ENCODE results near the gene MANF.
"Not testable (repeated sequence)": the region's sequence is repeated elsewhere in the genome, so short reads cannot be mapped to it uniquely, and the experiment has no call there.

Gene MANF

DNA sequence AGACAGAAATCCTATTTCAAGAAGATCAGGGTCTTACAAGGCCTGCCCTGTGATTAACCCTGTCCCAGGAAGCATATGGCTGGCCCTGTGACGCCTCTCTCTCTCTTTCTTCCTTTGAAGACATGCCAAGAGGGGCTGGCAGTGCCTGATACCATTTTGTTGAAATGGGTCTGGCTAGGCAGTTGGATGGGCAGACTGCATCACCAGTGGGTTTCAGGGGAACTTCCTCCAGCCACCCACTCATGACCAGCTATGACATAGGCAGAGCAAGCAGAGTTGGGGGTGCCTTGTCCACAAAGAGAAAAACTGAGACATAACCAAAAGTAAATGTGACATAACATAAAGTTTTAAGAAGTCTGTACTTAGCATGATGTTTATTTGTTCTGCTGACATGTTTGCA is 31.4 kb upstream of the MANF start:
- H3K4me3 ChIP-seq (ENCODE audit: low read depth in 1 of 2, low read length in 2 of 2) = no peak overlapping the region
- H3K27ac ChIP-seq (ENCODE audit: low read depth, low read length) = no peak overlapping the region
- no peaks in the 10 kb centered on the region for H3K36me3 ChIP-seq (ENCODE audit: control insufficient read depth in 1 of 2, insufficient read depth in 2 of 2, low read length in 2 of 2)
- H3K27me3 ChIP-seq (ENCODE audit: control insufficient read depth in 1 of 2, insufficient read depth in 2 of 2, low read length in 2 of 2) = no peaks in the 10 kb centered on the region
- H3K9ac ChIP-seq (ENCODE audit: low read depth in 1 of 2, low read length in 2 of 2) = no peak overlapping the region
- no peaks in the 10 kb centered on the region for H3K4me1 ChIP-seq (ENCODE audit: control insufficient read depth in 1 of 2, insufficient read depth in 2 of 2, low read length in 2 of 2)
- no peaks in the 10 kb centered on the region for H3K9me3 ChIP-seq (ENCODE audit: control insufficient read depth in 1 of 2, low read length in 2 of 2)

DNA sequence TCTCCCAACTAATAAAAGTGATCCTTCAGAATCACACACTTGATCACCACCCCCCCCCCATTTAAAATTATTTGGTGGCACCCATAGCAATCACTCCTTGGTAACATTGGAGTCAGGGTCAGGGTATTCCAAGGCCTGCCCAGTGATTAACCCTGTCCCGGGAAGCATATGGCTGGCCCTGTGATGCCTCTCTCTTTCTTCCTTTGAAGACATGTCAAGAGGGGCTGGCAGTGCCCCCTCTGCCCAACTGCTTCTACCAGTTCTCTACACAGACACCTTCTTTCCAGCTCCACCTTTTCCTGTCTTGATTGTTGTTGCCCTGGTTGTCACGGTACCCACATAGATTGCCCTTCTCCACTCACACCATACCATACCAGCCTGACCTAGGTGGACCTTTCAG is 30.9 kb upstream of the MANF start:
- Histone ChIP-seq H3K9ac (ENCODE audit: low read depth in 1 of 2, low read length in 2 of 2) (no peak overlapping the region), H3K27me3 (ENCODE audit: control insufficient read depth in 1 of 2, insufficient read depth in 2 of 2, low read length in 2 of 2) (no peaks in the 10 kb centered on the region), H3K27ac (ENCODE audit: low read depth, low read length) (no peak overlapping the region)

DNA sequence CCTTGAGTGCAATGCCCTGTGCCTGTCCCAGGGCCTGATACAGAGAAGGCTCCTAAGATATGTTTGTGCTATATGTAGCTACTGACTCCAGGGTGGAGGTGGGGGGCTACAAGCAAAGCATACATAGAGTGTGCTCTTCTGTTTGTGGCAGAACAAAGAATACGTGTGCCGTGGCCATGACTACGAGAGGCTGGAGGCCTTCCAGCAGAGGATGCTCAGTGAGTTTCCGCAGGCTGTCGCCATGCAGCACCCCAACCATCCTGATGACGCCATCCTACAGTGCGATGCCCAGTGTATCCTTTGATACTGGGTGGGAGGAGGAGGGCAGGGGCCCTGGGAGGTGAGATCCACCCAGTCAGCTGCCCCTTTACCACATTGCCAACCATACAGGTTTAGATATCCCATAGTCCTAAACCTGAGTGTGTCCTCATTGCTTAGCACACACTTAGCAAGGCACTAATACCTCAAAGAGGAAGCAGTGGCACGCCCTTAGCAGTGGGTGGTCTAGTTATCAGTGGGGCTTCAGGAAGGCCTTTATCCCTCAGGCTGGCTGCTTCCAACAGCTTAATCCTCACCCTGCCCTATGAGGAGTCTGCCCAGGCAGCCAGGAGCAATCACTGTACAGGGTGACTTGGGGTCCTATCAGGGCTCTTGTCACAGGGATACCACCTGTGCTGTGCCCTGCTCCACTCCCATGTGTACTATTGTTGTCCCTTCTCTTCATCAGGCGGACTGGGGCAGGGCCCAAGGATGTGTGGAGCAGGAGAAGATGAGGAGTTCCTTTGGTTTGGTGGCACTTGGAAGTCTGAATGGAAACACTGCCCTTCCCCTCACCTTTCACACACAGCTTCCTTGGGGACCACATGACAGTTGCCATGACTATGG is 30.1 kb upstream of the MANF start:
- H3K9ac ChIP-seq (ENCODE audit: low read depth in 1 of 2, low read length in 2 of 2) = no peak overlapping the region

More for the DNA sequence above, 30.9 kb upstream of the MANF start:
- Histone ChIP-seq H3K9me3 (ENCODE audit: control insufficient read depth in 1 of 2, low read length in 2 of 2) (no peaks in the 10 kb centered on the region), H3K4me1 (ENCODE audit: control insufficient read depth in 1 of 2, insufficient read depth in 2 of 2, low read length in 2 of 2) (no peaks in the 10 kb centered on the region), H3K36me3 (ENCODE audit: control insufficient read depth in 1 of 2, insufficient read depth in 2 of 2, low read length in 2 of 2) (no peaks in the 10 kb centered on the region), H3K4me3 (ENCODE audit: low read depth in 1 of 2, low read length in 2 of 2) (no peak overlapping the region)

DNA sequence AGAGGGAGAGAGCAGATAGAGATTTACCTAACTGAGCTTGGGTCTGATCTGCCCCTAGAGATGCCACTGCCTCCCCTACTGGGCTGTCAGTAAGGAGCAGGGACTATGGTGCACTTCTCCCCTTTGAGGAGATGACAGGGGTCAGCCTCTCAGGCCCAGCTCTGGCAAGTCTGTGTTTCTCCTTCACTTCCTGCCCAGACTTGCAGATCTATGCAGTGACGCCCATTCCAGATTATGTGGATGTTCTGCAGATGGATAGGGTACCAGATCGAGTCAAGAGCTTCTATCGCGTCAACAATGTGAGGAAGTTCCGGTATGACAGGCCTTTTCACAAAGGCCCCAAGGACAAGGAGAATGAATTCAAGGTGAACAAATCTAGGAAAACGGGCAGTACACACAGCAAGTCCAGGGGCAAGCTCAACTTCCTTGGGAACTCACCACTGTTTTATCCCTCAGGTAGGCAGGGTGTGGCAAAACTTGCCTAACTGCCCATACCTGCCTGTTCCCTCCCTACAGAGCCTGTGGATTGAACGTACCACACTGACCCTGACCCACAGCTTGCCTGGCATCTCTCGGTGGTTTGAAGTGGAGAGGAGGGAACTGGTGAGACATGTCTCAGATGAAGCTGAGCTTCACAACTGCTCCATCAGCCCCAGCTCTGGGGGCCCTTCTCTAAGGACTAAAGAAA is 29.1 kb upstream of the MANF start:
- no peaks in the 10 kb centered on the region for H3K36me3 ChIP-seq (ENCODE audit: control insufficient read depth in 1 of 2, insufficient read depth in 2 of 2, low read length in 2 of 2)
- H3K9me3 ChIP-seq (ENCODE audit: control insufficient read depth in 1 of 2, low read length in 2 of 2) = no peaks in the 10 kb centered on the region
- H3K27ac ChIP-seq (ENCODE audit: low read depth, low read length) = no peak overlapping the region
- H3K9ac ChIP-seq (ENCODE audit: low read depth in 1 of 2, low read length in 2 of 2) = no peak overlapping the region
- H3K27me3 ChIP-seq (ENCODE audit: control insufficient read depth in 1 of 2, insufficient read depth in 2 of 2, low read length in 2 of 2) = no peaks in the 10 kb centered on the region
- no peaks in the 10 kb centered on the region for H3K4me1 ChIP-seq (ENCODE audit: control insufficient read depth in 1 of 2, insufficient read depth in 2 of 2, low read length in 2 of 2)
- no peak overlapping the region for H3K4me3 ChIP-seq (ENCODE audit: low read depth in 1 of 2, low read length in 2 of 2)

More for the DNA sequence above, 30.1 kb upstream of the MANF start:
- no peak overlapping the region for H3K4me3 ChIP-seq (ENCODE audit: low read depth in 1 of 2, low read length in 2 of 2)
- H3K4me1 ChIP-seq (ENCODE audit: control insufficient read depth in 1 of 2, insufficient read depth in 2 of 2, low read length in 2 of 2) = no peaks in the 10 kb centered on the region
- no peaks in the 10 kb centered on the region for H3K36me3 ChIP-seq (ENCODE audit: control insufficient read depth in 1 of 2, insufficient read depth in 2 of 2, low read length in 2 of 2)
- H3K27ac ChIP-seq (ENCODE audit: low read depth, low read length) = no peak overlapping the region
- no peaks in the 10 kb centered on the region for H3K9me3 ChIP-seq (ENCODE audit: control insufficient read depth in 1 of 2, low read length in 2 of 2)
- no peaks in the 10 kb centered on the region for H3K27me3 ChIP-seq (ENCODE audit: control insufficient read depth in 1 of 2, insufficient read depth in 2 of 2, low read length in 2 of 2)

DNA sequence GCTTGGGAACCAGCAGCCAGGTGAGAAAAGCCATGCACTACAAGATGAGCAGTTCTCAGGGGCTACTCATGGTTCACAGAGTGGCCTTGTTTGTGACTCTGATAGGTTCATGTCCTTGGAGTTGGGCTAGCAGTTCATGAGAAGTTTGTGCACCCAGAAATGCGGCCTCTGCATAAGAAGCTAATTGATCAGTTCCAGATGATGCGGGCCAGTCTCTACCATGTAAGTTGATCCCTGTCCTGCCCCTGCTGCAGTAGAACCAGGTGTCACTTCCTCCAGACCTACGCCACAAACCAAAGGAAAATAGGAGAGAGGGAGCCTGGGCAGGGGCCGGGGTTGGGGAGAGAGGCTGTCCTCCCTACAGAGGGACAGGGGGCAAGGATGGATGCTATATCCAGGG is 27.2 kb upstream of the MANF start:
- no peak overlapping the region for H3K4me3 ChIP-seq (ENCODE audit: low read depth in 1 of 2, low read length in 2 of 2)
- H3K27me3 ChIP-seq (ENCODE audit: control insufficient read depth in 1 of 2, insufficient read depth in 2 of 2, low read length in 2 of 2) = no peaks in the 10 kb centered on the region
- no peaks in the 10 kb centered on the region for H3K36me3 ChIP-seq (ENCODE audit: control insufficient read depth in 1 of 2, insufficient read depth in 2 of 2, low read length in 2 of 2)
- H3K27ac ChIP-seq (ENCODE audit: low read depth, low read length) = no peak overlapping the region
- H3K4me1 ChIP-seq (ENCODE audit: control insufficient read depth in 1 of 2, insufficient read depth in 2 of 2, low read length in 2 of 2) = no peaks in the 10 kb centered on the region
- no peaks in the 10 kb centered on the region for H3K9me3 ChIP-seq (ENCODE audit: control insufficient read depth in 1 of 2, low read length in 2 of 2)
- H3K9ac ChIP-seq (ENCODE audit: low read depth in 1 of 2, low read length in 2 of 2) = no peak overlapping the region

DNA sequence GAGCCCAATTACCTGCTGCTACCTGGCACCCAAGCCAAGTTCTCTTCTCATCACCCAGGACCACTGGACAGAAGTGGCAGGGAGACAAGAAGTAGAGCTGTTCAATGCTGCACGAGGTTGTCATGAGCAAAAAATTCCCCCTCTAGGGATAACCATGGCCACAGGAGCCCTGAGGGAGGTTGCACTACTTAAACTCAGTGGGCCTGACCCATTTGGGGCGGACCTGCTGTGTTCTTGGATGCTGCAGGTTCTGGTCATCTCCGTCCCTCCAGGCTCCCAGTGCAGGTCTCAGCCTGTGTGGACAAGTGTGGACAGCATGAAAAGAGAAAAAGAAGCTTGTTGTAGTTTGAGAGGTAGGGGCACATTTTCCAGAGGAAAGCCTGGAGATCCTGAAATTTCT is 26.1 kb upstream of the MANF start:
- no peak overlapping the region for H3K4me3 ChIP-seq (ENCODE audit: low read depth in 1 of 2, low read length in 2 of 2)
- no peaks in the 10 kb centered on the region for H3K36me3 ChIP-seq (ENCODE audit: control insufficient read depth in 1 of 2, insufficient read depth in 2 of 2, low read length in 2 of 2)
- no peaks in the 10 kb centered on the region for H3K27me3 ChIP-seq (ENCODE audit: control insufficient read depth in 1 of 2, insufficient read depth in 2 of 2, low read length in 2 of 2)
- no peaks in the 10 kb centered on the region for H3K9me3 ChIP-seq (ENCODE audit: control insufficient read depth in 1 of 2, low read length in 2 of 2)
- no peaks in the 10 kb centered on the region for H3K4me1 ChIP-seq (ENCODE audit: control insufficient read depth in 1 of 2, insufficient read depth in 2 of 2, low read length in 2 of 2)
- no peak overlapping the region for H3K9ac ChIP-seq (ENCODE audit: low read depth in 1 of 2, low read length in 2 of 2)
- H3K27ac ChIP-seq (ENCODE audit: low read depth, low read length) = no peak overlapping the region

DNA sequence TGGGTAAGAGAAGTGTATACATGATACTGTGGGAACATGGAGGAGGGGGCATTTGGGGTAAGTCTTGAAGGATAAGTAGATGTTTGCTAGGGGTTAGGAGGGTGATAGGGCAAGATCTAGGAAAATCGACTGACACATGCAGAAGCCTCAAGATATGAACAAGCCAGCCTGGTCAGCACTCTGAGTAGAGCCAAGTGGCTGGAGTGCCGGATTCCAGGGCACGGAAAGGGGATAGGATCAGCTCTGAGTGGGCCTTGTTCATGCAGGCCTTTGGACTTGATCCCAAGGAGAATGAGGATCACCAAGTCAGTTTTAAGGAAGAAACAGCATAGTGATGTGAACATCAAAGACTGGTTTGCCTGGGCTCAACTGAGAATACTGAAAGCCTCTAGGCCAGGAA is 24.3 kb upstream of the MANF start:
- H3K4me3 ChIP-seq (ENCODE audit: low read depth in 1 of 2, low read length in 2 of 2) = no peak overlapping the region
- H3K9me3 ChIP-seq (ENCODE audit: control insufficient read depth in 1 of 2, low read length in 2 of 2) = no peaks in the 10 kb centered on the region
- H3K36me3 ChIP-seq (ENCODE audit: control insufficient read depth in 1 of 2, insufficient read depth in 2 of 2, low read length in 2 of 2) = no peaks in the 10 kb centered on the region
- no peaks in the 10 kb centered on the region for H3K27me3 ChIP-seq (ENCODE audit: control insufficient read depth in 1 of 2, insufficient read depth in 2 of 2, low read length in 2 of 2)
- H3K4me1 ChIP-seq (ENCODE audit: control insufficient read depth in 1 of 2, insufficient read depth in 2 of 2, low read length in 2 of 2) = no peaks in the 10 kb centered on the region
- no peak overlapping the region for H3K9ac ChIP-seq (ENCODE audit: low read depth in 1 of 2, low read length in 2 of 2)
- no peak overlapping the region for H3K27ac ChIP-seq (ENCODE audit: low read depth, low read length)

DNA sequence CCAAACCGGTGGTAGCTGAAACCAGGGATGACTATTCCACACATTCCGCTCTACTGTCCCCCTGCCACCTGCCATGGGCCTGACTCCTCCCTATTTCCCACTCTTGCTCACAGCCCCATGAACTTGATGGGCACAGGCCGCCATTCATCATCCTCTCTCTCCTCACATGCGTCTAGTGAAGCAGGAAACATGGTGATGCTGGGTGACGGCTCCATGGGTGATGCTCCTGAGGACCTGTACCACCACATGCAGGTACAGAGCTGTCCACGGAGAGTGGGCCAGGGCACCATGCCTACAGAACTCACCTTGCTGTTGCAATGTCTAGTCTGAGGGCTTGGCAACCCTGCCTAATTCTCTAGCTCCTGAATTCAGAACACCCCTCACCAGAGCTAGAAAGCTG is 23.3 kb upstream of the MANF start:
- Histone ChIP-seq H3K27me3 (ENCODE audit: control insufficient read depth in 1 of 2, insufficient read depth in 2 of 2, low read length in 2 of 2) (no peaks in the 10 kb centered on the region), H3K9me3 (ENCODE audit: control insufficient read depth in 1 of 2, low read length in 2 of 2) (no peaks in the 10 kb centered on the region), H3K27ac (ENCODE audit: low read depth, low read length) (no peak overlapping the region), H3K4me3 (ENCODE audit: low read depth in 1 of 2, low read length in 2 of 2) (no peak overlapping the region), H3K9ac (ENCODE audit: low read depth in 1 of 2, low read length in 2 of 2) (no peak overlapping the region), H3K36me3 (ENCODE audit: control insufficient read depth in 1 of 2, insufficient read depth in 2 of 2, low read length in 2 of 2) (no peaks in the 10 kb centered on the region), H3K4me1 (ENCODE audit: control insufficient read depth in 1 of 2, insufficient read depth in 2 of 2, low read length in 2 of 2) (no peaks in the 10 kb centered on the region)

DNA sequence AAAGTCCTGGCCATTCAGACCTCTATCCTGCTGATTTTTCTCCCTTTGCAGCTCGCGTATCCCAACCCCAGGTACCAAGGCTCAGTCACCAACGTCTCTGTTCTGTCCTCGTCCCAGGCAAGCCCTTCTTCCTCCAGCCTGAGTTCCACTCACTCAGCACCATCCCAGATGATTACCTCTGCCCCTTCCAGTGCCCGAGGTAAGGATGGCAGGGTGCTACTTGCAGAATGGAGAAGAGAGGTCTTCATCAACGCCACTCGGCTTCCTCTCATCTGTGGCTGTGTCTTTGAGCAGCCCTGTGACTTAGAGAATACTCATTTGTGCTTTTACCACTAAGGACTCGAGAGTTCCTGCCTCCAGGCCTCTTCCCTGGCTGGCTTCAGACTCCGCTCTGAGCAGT is 22.6 kb upstream of the MANF start:
- no peaks in the 10 kb centered on the region for H3K27me3 ChIP-seq (ENCODE audit: control insufficient read depth in 1 of 2, insufficient read depth in 2 of 2, low read length in 2 of 2)
- H3K27ac ChIP-seq (ENCODE audit: low read depth, low read length) = no peak overlapping the region
- H3K36me3 ChIP-seq (ENCODE audit: control insufficient read depth in 1 of 2, insufficient read depth in 2 of 2, low read length in 2 of 2) = no peaks in the 10 kb centered on the region

DNA sequence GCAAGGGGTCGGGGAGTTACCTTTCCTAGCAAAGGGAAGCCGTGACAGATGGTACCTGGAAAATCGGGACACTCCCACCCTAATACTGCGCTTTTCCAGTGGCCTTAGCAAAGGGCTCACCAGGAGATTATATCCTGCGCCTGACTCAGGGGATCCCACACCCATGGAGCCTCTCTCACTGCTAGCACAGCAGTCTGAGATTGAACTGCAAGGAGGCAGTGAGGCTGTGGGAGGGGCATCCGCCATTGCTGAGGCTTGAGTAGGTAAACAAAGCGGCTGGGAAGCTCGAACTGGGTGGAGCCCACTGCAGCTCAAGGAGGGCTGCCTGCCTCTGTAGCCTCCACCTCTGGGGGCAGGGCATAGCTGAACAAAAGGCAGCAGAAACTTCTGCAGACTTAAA is 16.8 kb upstream of the MANF start:
- not testable (repeated sequence) for H3K27ac ChIP-seq (ENCODE audit: low read depth, low read length); H3K9me3 ChIP-seq (ENCODE audit: control insufficient read depth in 1 of 2, low read length in 2 of 2); H3K4me3 ChIP-seq (ENCODE audit: low read depth in 1 of 2, low read length in 2 of 2); H3K27me3 ChIP-seq (ENCODE audit: control insufficient read depth in 1 of 2, insufficient read depth in 2 of 2, low read length in 2 of 2); H3K9ac ChIP-seq (ENCODE audit: low read depth in 1 of 2, low read length in 2 of 2); H3K4me1 ChIP-seq (ENCODE audit: control insufficient read depth in 1 of 2, insufficient read depth in 2 of 2, low read length in 2 of 2); H3K36me3 ChIP-seq (ENCODE audit: control insufficient read depth in 1 of 2, insufficient read depth in 2 of 2, low read length in 2 of 2)

More for the DNA sequence above, 22.6 kb upstream of the MANF start:
- Histone ChIP-seq H3K9me3 (ENCODE audit: control insufficient read depth in 1 of 2, low read length in 2 of 2) (no peaks in the 10 kb centered on the region), H3K9ac (ENCODE audit: low read depth in 1 of 2, low read length in 2 of 2) (no peak overlapping the region), H3K4me3 (ENCODE audit: low read depth in 1 of 2, low read length in 2 of 2) (no peak overlapping the region), H3K4me1 (ENCODE audit: control insufficient read depth in 1 of 2, insufficient read depth in 2 of 2, low read length in 2 of 2) (no peaks in the 10 kb centered on the region)

All from duodenal mucosa (tissue), 2 donors.